Measurements from ENCODE around the gene RERE. TPM values are rescaled to one million over a fixed set of nuclear protein-coding genes. Genes with fewer than 3 reads are reported as not detected.
"Not testable (repeated sequence)": the region's sequence is repeated elsewhere in the genome, so short reads cannot be mapped to it uniquely, and the experiment has no call there.

The RERE gene
- total RNA-seq, 1 experiment from 2014 or later: 10.3 TPM

GRCh38 chr1:8384088-8384487 lies 433.4 kb downstream of the RERE start:
- no peak for DNase-seq (ENCODE audit: low read depth)

- no peak for DNase-seq (ENCODE audit: low read depth)
Measured at GRCh38 chr1:8382608-8383505, 434.6 kb downstream of the RERE start.

GRCh38 chr1:8382051-8382505 lies 435.4 kb downstream of the RERE start:
- DNase-seq (ENCODE audit: low read depth): no peak

DNA sequence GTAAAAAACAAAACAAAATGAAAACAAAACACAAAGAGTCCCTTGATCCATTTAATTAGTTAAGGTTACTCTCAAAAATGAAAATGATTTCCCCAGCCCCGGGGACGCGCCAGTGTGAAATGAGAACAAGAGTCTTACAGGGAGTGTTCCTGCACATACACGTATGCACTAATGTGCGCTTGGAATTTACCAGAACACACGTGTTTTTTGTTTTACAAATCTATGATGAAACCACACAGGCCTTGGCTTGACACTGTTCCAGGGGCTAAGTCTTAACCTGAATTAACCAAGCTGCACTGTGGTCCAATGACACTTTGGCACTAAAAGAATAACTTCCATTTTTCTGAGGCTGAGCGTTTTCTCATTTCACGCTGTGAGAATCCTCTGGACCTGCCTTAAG lies 435.8 kb downstream of the RERE start:
- no peak for DNase-seq (ENCODE audit: low read depth)

- DNase-seq (ENCODE audit: low read depth): not testable (repeated sequence)
Measured at GRCh38 chr1:8380310-8380709, 437.1 kb downstream of the RERE start.

- DNase-seq (ENCODE audit: low read depth): no peak
Measured at GRCh38 chr1:8379513-8380186, 437.8 kb downstream of the RERE start.

- no peak for DNase-seq (ENCODE audit: low read depth)
Measured at GRCh38 chr1:8378981-8379470, 438.4 kb downstream of the RERE start.

GRCh38 chr1:8378178-8378577 lies 439.3 kb downstream of the RERE start:
- no peak for DNase-seq (ENCODE audit: low read depth)

DNA sequence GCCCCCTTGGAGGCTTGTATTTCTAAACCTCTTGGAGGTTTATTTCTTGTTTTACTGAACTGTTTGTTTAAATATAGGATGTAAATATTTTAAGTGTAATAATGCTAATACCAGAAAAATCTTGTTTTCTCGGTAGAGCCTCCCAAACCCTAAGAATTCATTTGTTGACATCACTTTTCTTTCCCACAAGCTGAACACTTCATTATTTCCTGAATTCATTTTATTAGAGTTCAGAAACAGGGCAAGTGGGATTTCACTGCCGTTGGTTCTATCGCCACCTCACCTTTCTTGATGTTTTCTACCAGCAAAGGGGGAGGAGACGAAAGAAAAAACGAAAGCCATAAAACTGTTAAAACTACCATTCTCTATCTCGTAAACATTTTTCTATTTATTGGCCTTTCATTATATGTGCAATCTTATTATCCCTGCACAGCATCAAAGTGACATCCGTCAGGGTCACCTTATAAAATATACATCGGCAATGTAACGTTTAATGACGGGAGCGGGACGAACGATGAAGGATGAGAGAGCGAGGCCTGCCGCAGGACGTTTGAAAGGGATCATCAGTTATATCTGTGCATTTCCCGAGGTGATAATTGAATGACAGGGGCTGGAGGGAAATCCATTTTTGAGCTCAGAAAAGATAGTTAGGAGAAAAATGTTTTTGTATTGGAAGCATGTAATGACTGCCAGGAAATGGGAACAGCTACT lies 440.0 kb downstream of the RERE start:
- no peak for DNase-seq (ENCODE audit: low read depth)

DNA sequence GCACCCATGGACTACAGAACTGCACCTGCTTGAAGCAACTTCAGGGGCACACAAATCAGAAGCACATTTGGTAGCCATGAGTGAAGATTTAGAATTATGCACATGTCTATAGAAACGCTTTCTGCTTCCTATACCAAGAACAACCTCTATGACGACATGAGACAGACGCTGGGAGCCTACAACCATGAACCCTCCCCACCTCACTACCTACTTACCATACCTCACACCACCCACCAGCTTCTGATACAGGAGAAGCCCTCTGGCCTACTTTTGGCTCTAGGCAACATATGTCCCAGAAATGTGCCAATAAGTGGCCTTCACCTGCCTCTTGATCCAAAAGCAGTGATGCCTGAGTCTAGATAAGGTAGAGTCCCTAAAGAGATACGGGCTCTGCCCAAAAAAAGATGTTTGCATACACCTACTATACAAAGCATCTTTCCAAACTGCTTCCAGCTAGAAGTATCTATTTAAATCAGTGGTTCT lies 441.0 kb downstream of the RERE start:
- DNase-seq (ENCODE audit: low read depth): no peak

DNA sequence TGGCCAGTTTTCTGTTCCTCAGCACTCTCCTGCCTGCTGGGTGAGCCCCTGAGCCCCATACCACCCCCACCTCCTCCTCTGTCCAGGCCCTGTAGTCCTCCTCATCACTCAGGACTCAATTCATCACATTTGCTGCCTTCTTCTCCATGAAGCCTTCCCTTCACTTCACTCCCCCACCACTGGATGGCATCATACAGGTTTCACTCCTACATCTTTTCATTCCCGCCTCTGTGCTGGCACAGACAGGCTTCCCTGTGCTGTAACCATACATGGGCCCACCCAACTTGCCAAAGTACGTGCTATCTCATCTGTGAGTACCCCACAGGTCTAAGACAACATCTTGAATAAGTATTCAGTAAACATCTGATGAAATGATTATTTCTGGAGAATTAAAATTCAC lies 442.6 kb downstream of the RERE start:
- peak; percentile 43 for DNase-seq (ENCODE audit: low read depth)

GRCh38 chr1:8374356-8374755 lies 443.1 kb downstream of the RERE start:
- DNase-seq (ENCODE audit: low read depth): no peak

DNA sequence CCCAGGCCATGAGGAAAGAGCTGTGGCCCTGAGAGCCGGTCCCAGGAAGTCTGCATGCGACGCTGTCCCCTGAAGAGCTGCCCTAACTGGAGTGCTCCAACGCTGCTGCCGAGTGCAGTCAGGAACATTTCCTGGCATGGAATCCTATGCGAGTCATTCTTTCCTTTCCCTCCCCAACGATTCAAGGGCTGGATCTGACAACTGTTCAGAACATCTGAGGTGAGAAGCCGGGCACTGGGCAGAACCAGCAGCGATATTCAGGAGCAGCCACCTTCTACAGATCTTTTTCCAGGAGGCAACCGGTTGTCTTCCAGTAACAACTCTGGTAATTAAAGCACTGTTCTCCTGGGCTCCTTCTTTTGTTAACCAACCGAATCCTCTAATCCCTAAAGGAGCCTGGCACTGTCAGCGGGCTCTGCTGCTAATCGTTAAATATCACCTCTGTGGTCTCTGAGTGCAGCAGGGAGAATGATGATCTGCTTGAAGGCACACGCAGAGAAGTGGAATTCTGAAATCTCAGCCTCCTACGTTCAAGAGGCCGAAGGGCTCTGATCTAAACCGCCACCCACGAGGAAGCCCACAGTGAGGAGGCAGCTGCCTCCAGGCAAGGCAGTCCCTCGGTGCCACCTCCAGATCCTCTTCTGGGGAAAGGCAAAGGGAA lies 443.7 kb downstream of the RERE start:
- DNase-seq (ENCODE audit: low read depth): peak; percentile 79

DNA sequence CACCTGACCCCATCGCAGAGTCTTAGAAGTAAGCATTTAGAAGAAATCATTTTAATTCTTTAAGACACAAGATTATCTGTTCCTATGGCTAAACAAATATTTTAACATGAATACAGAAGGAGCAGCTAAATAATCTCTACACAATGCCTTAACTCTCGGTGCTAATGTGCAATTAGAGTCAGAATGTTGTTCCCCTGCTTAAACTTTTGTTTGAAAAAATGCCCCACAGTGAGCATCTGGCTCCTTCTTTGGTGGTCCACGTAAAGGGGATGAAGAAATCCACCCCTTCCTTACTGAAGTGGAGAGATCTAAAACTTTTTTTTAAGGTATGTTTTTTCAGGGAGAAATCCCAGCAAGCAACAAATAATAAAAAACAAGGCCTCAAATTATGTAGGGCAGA lies 444.3 kb downstream of the RERE start:
- DNase-seq (ENCODE audit: low read depth): no peak

DNA sequence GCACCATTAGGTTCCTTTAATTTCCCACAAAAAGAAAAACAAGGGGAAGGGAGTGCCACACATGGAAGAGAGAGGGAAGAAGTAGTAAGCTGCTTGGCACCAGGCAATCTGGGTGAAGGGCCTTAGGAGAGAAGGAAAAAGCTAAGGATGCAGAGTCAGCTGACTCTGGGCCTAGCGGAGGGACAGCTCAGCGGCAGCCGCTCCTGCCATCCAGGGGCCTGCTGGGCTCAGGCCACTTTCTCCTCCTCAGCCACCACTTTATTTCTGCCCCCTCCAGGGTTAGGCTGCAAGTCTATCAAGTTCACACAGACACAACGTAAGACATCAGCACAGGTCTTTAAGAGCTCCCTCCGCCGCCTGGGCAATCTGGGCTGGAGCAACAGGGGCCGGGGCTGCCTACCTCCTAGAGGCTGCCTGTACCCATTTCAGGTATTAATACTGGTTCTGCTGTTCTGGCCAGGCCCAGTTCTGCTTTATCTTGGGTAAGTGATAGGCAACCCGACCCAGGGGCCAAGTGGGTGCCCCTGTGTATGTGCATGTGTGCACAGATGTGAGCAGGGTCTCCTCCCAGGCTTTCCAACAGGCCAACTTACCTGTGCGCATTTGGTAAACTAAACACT lies 446.0 kb downstream of the RERE start:
- no peak for DNase-seq (ENCODE audit: low read depth)

DNA sequence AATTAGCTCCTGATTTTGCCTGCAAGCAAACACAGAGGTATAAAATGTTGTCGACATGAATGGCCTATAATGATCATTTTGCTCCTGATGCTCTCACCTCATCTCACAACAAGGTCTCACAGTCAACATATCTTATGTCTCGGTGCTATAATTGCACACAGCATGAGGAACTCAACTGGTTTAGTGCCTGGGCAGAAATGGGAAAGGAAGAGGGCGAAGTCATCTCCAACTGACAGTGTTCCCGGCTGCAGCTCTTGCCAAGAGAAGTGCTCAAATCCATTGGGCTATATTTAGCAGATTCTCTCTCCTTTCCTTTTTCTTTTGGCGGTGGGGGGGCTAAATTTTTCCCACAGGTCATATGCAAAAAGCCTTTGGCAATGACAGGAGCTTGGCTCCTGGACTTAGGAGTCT lies 446.5 kb downstream of the RERE start:
- no peak for DNase-seq (ENCODE audit: low read depth)

GRCh38 chr1:8370046-8370881 lies 447.2 kb downstream of the RERE start:
- DNase-seq (ENCODE audit: low read depth): no peak

DNA sequence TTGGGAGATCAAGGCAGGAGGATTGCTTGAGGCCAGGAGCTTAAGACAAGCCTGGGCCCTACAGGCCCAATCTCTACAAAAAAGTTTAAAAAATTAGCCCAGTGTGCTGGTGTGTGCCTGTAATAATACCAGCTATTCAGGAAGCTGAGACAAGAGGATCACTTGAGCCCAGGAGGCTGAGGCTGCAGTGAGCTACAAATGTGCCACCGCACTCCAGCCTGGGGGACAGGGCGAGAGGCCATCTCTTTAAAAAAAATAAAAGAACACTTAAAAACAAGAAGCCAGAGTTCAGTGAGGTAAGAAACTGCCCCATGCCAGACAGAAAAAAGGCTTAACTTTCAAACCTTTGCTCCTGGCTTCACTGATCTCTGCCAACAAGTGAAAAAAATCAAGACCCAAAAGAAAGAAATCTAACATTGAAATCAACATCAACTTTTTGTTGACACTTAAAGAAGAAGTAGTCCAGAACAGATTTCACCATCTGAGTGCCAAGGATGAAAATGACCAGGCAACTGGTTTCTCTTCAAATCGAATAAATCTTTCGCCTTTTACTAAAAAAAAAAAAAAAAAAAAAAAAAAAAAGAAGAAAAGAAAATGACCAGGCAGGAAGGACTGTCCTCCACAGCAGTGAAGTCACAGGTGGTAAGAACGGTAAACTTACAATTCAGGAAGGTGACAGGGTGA lies 448.3 kb downstream of the RERE start:
- DNase-seq (ENCODE audit: low read depth): no peak

- no peak for DNase-seq (ENCODE audit: low read depth)
Measured at GRCh38 chr1:8367571-8368194, 449.8 kb downstream of the RERE start.

Measured in RPMI7951 (cell line).